Transverse colon (tissue), 4 donors: ENCODE measurements around the gene SVOP. TPM values are rescaled to one million over a fixed set of nuclear protein-coding genes. Genes with fewer than 3 reads are reported as not detected.

ENCODE experiments used
- DNase-seq: peaks from one replicate; pipeline ENCODE4 v3.0.0-alpha.2; 2019
- H3K27ac ChIP-seq, 4 donors: fragments of 200-600 bp; sonication (generic); 2 replicates each; pipeline ENCODE4 v1.5.1; 2016 to 2018; ENCODE audit warnings: inconsistent platforms in 4 of 4
- H3K27me3 ChIP-seq: fragments of 200-600 bp; sonication (generic); 2 replicates; pipeline ENCODE4 v1.5.1; 2017; ENCODE audit warnings: inconsistent platforms
- H3K36me3 ChIP-seq, 4 donors: fragments of 200-600 bp; sonication (generic); 2 replicates each; pipeline ENCODE4 v1.5.1; 2017 to 2019; ENCODE audit warnings: inconsistent platforms in 4 of 4
- H3K4me1 ChIP-seq, 4 donors: fragments of 200-600 bp; sonication (generic); 2 replicates each; pipeline ENCODE4 v1.5.1; 2017 to 2020; ENCODE audit warnings: inconsistent platforms in 4 of 4
- H3K4me3 ChIP-seq, 4 donors: fragments of 200-600 bp; sonication (generic); 1 replicate in 1 of 4; 2 replicates in 3 of 4; pipeline versions ENCODE4 v1.5.1 to v1.6.1; 2017 to 2019; ENCODE audit warnings: inconsistent platforms in 4 of 4
- H3K9me3 ChIP-seq, 2 donors: fragments of 200-600 bp; sonication (generic); 2 replicates each; pipeline ENCODE4 v1.5.1; 2017 to 2019; ENCODE audit warnings: inconsistent platforms in 2 of 2
- EP300 ChIP-seq: sonication (generic); formaldehyde crosslinking; IDR thresholded peaks from one replicate; pipeline ENCODE4 v1.6.1; 2017; ENCODE audit warnings: antibody characterized with exemption, low read depth
- POLR2A ChIP-seq: fragments of 450-650 bp; IDR thresholded peaks from one replicate; pipeline ENCODE4 v1.6.1; 2016; ENCODE audit warnings: antibody characterized with exemption, mild to moderate bottlenecking, moderate library complexity
- POLR2AphosphoS5 ChIP-seq, 3 donors: sonication (generic); formaldehyde crosslinking; IDR thresholded peaks; one replicate each; pipeline ENCODE4 v1.6.1; 2016; ENCODE audit warnings: antibody characterized with exemption in 3 of 3
- WGBS, 2 donors: methylation state at CpG; one replicate each; pipeline ENCODE4 v1.1.5; 2018; ENCODE audit warnings: low coverage in 1 of 2; 5-methylcytosine and 5-hydroxymethylcytosine counted together
- in situ Hi-C, 4 donors: fragments of 200-750 bp; cut with MboI; loops; one replicate each; pipeline versions ENCODE4 v1.15.0 to v1.15.1; 2017; ENCODE audit warnings: low sequenced_read_pairs in 3 of 4, low pct_ligation_motif_present in 1 of 4, low pct_unique_long_range_greater_than_20kb in 1 of 4
- intact Hi-C: fragments of 100-400 bp; cut with DNase I; formaldehyde crosslinking; loops from one replicate; pipeline ENCODE4 v1.15.1; 2023; ENCODE audit warnings: low total_unique reads
- total RNA-seq, 4 donors: library from RNA; depleted of rRNA; stranded (reverse); fragments of >200 nt; gene quantifications; one replicate each; pipeline ENCODE4 v1.1.0, GENCODE V29; 2016
- TF ChIP-seq, protein P1 (sequence below), 5 experiments: fragments of 200-600 bp in 3 of 5; fragments of 450-650 bp in 2 of 5; sonication (generic) in 3 of 5; IDR thresholded peaks; 1 replicate in 2 of 5; 2 replicates in 3 of 5; pipeline ENCODE4 v1.5.1; 2016 to 2017; ENCODE audit warnings: antibody characterized with exemption in 5 of 5, inconsistent platforms in 3 of 5, mild to moderate bottlenecking in 2 of 5, moderate library complexity in 1 of 5

Gene SVOP
- total RNA-seq, 4 donors from 2014 or later = 0.16 to 0.55 TPM; not detected in 2

DNA sequence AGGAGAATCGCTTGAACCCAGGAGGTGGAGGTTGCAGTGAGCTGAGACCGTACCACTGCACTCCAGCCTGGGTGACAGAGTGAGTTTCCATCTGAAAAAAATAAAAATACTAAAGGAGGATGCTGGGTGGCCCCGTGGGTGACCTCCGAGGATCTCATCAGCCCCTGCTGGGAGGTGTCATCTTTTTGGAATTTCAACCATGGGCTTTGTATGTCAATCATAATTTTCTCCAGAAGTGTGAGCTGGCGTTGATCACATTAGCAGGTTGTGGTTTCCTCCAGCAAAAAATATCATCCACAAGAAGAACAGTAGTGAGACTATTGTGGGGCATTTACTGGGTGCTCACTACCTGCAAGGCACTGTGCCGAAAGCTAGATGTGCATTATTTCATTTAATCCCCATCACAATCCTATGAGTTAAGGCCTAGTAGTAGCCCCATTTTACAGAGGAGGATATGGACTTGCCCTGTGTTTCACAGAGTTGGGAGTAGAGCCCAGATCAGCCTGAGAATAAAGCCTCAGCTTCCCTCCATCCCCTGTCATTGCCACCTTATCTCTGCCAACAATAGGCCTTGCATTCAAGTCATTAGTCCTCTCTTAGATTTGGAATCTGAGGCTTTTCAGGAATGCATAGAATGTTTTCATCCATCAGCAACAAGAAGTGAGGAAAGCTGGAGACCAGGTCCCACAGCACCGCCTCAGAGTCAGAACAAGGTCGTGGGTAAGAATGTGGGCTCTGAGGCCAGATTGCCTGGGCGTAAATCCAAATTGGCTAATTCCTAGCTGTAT is 39.8 kb downstream of the SVOP start:
- intact Hi-C loops = no loop called here
- in situ Hi-C loops = no loop called here
- H3K4me1 ChIP-seq = no peaks in the 10 kb centered on the region
- no peaks in the 10 kb centered on the region for H3K27me3 ChIP-seq
- H3K4me3 ChIP-seq = no peak overlapping the region
- H3K36me3 ChIP-seq = no peaks in the 10 kb centered on the region
- DNase-seq = no peak
- 60 to 63% methylated on average over 3 to 9 of the region's 9 CpGs for WGBS, 2 donors
- H3K9me3 ChIP-seq = no peaks in the 10 kb centered on the region
- H3K27ac ChIP-seq = no peak overlapping the region
- TF ChIP-seq POLR2A = no peak
- TF ChIP-seq, protein P1, sequence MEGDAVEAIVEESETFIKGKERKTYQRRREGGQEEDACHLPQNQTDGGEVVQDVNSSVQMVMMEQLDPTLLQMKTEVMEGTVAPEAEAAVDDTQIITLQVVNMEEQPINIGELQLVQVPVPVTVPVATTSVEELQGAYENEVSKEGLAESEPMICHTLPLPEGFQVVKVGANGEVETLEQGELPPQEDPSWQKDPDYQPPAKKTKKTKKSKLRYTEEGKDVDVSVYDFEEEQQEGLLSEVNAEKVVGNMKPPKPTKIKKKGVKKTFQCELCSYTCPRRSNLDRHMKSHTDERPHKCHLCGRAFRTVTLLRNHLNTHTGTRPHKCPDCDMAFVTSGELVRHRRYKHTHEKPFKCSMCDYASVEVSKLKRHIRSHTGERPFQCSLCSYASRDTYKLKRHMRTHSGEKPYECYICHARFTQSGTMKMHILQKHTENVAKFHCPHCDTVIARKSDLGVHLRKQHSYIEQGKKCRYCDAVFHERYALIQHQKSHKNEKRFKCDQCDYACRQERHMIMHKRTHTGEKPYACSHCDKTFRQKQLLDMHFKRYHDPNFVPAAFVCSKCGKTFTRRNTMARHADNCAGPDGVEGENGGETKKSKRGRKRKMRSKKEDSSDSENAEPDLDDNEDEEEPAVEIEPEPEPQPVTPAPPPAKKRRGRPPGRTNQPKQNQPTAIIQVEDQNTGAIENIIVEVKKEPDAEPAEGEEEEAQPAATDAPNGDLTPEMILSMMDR (IDR thresholded peaks at IDR 0.05) = no peak
- TF ChIP-seq POLR2AphosphoS5 (IDR thresholded peaks at IDR 0.05) = no peak
- no peak for TF ChIP-seq EP300

DNA sequence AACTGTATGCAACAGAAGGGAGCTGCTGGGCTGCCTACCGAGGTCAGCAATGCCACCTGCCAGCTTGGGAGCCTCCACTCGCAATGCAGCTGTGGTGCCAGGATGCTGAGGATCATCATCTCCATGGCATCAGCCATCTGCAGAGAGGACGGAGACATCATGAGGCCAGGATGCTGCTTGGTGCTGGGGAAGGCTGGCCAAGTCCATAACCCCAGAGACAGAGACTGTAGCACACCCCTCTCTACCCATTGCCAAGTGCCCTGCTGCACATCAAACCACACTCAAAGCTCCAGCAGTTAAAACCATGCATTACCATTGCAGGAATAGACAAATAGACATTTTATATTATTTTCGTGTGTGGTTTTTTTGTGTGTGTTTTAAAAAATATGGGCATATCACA is 43.5 kb downstream of the SVOP start:
- 75 to 81% methylated on average over 1 to 4 of the region's 4 CpGs for WGBS, 2 donors
- no peaks in the 10 kb centered on the region for H3K27me3 ChIP-seq
- in situ Hi-C loops = no loop called here
- H3K27ac ChIP-seq = no peak overlapping the region
- H3K36me3 ChIP-seq = no peaks in the 10 kb centered on the region
- H3K4me3 ChIP-seq = no peak overlapping the region
- DNase-seq = no peak
- TF ChIP-seq, protein P1 (IDR thresholded peaks at IDR 0.05) = no peak
- TF ChIP-seq POLR2AphosphoS5 (IDR thresholded peaks at IDR 0.05) = no peak
- no peak for TF ChIP-seq POLR2A
- TF ChIP-seq EP300 = no peak
- no peaks in the 10 kb centered on the region for H3K9me3 ChIP-seq
- intact Hi-C loops = no loop called here
- no peaks in the 10 kb centered on the region for H3K4me1 ChIP-seq

DNA sequence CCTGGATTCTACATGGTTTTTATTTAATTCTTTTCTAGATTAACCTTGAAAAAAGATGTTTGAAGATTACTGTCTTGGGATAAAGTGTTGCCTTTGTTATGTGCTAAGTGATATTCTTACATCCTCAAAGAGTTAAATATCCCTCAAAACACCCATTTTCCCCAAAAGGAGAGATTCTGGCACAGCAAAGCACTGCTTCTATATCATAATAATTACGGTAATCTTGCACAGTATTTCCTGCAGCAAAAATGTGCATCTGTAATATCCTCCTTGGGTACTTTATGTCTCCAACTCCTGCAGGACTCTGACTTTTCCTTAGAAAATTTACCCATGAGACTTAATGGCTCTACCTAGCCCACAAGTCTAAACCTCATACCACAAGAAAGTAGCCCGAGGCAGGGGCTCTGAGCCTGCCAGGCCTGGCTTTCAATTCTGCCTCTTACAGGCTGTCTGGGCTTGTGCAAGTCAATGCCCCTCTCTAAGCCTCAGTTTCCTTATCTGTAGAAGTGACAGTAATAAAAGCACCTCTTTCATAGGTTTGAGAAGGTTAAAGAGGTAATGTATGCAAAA is 45.8 kb downstream of the SVOP start:
- H3K4me1 ChIP-seq = no peaks in the 10 kb centered on the region
- H3K36me3 ChIP-seq = no peaks in the 10 kb centered on the region
- intact Hi-C loops (no loop called here), in situ Hi-C loops (no loop called here)
- TF ChIP-seq, protein P1 (IDR thresholded peaks at IDR 0.05) = no peak
- TF ChIP-seq POLR2AphosphoS5 (IDR thresholded peaks at IDR 0.05) (no peak), POLR2A (no peak), EP300 (no peak)
- no peaks in the 10 kb centered on the region for H3K9me3 ChIP-seq
- H3K27ac ChIP-seq = no peak overlapping the region
- no peak for DNase-seq
- no peaks in the 10 kb centered on the region for H3K27me3 ChIP-seq
- 55 to 76% methylated on average over 2 of the region's 2 CpGs for WGBS, 2 donors
- no peak overlapping the region for H3K4me3 ChIP-seq

DNA sequence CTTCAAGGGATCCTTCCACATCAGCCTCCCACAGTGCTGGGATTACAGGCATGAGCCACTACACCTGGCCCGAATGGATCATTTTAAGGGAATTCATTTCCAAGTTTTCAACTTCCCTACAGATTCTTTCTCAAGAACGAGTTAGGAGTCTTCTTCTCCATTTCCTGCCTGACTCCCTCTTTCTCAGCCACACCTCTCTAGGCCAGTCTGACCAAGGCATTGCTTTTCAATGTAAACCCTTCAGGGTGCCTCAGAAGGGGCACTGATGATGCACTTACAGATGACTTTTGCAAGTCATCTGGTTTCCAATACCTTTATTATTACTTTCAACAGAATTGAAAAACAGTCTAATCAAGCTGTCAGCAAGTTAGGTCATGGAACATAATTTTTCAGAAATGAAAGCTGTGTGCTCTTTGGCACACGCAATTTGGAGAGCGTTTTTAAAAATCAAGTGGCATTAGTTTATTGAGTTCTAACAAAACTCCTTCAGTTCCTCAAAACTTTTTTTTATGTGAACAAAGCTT is 47.2 kb downstream of the SVOP start:
- in situ Hi-C loops (loop anchor here in 1 of 4 donors (25.0 kb wide), 1 partner anchor 311 kb away; no protein-coding TSS in a partner anchor), intact Hi-C loops (no loop called here)
- DNase-seq = no peak
- Histone ChIP-seq H3K27ac (no peak overlapping the region), H3K4me3 (no peak overlapping the region), H3K27me3 (no peaks in the 10 kb centered on the region), H3K9me3 (no peaks in the 10 kb centered on the region), H3K36me3 (no peaks in the 10 kb centered on the region), H3K4me1 (no peaks in the 10 kb centered on the region)
- 54 to 60% methylated on average over 4 of the region's 4 CpGs for WGBS, 2 donors
- TF ChIP-seq, protein P1 (IDR thresholded peaks at IDR 0.05) = no peak
- TF ChIP-seq EP300 (no peak), POLR2A (no peak), POLR2AphosphoS5 (IDR thresholded peaks at IDR 0.05) (no peak)
